K562 treated with DMSO at 1 percent for 12 hours (cell line): ENCODE results near the gene OXNAD1. TPM values are rescaled to one million over a fixed set of nuclear protein-coding genes. Genes with fewer than 3 reads are reported as not detected.

Experiments used
- total RNA-seq: library from RNA; unstranded; fragments of 300-600 nt; gene quantifications from 2 replicates; pipeline ENCODE4 v1.2.3, GENCODE V29; 2022; ENCODE audit not compliant: insufficient read depth

The OXNAD1 gene, protein sequence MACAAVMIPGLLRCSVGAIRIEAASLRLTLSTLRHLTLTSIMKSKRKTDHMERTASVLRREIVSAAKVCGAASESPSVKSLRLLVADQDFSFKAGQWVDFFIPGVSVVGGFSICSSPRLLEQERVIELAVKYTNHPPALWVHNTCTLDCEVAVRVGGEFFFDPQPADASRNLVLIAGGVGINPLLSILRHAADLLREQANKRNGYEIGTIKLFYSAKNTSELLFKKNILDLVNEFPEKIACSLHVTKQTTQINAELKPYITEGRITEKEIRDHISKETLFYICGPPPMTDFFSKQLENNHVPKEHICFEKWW
- total RNA-seq = 10.0 and 17.6 TPM in 2 replicates

DNA sequence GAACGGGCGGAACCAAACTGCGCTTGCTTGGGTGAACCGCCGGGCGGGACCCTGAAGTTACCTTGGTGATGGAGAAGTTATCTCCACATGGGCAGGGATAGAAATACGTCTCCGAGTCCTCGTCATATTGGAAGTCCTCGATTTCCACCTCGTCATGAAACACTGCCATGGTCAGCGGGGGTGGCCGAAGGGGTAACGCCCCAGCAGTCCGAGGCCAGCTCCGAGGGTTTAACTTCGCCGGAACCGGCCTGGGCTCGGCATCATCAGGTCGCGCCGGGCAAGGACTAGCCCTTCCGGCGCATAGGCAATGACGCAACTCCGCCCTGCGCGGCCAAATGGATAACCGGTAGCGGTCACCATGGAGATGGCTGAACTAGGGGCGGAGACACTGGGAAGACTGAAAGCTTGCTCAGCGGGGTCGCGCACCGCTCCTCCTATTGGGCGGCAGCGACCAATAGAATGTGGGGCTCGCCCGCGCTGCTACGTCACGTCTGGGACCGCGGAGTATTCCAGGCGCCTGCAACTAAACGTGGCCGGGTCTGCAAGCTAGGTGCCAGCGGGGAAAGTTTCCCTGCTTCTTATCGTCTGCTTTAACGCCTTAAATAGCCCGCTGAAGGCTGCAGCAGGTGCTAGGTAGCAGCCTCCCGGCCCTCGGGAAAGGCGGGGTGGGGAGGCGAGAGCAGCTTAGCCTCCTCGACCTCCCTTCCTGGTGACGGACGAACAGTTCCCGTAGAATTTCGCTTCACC is at the start of gene OXNAD1, which contains the start of gene DPH3:
Gene OXNAD1, plus strand, starts transcription at position 505 of the 747 bp plus-strand sequence. CDS start 5,741 bp downstream, outside the sequence.
Gene DPH3, minus strand, starts transcription at position 236 of the 747 bp plus-strand sequence. Its CDS starts 67 bp downstream, at position 169.

Other genes with a start within 250 kb of the OXNAD1 start
- gene GALNT15, start 90.5 kb upstream of the OXNAD1 start, total RNA-seq = not detected in 2 replicates
- 14.7 and 24.5 TPM in 2 replicates for gene DPH3, start 269 bp upstream of the OXNAD1 start, total RNA-seq
- not detected in 2 replicates for gene RFTN1, start 248.5 kb downstream of the OXNAD1 start, total RNA-seq